ENCODE results near the gene BAIAP2L2.
"Not testable (repeated sequence)": the region's sequence is repeated elsewhere in the genome, so short reads cannot be mapped to it uniquely, and the experiment has no call there.

- TF ChIP-seq POLR2A, CTCF, POLR2AphosphoS5 (IDR thresholded peaks at IDR 0.05): not testable (repeated sequence)
These were observed 31.3 kb downstream of the BAIAP2L2 start for GRCh38 chr22:38079208-38079607.
